ENCODE measurements around the gene HTRA3. TPM values are rescaled to one million over a fixed set of nuclear protein-coding genes. Genes with fewer than 3 reads are reported as not detected.

HTRA3 gene
- total RNA-seq, 2 experiments from 2014 or later = not detected

DNA sequence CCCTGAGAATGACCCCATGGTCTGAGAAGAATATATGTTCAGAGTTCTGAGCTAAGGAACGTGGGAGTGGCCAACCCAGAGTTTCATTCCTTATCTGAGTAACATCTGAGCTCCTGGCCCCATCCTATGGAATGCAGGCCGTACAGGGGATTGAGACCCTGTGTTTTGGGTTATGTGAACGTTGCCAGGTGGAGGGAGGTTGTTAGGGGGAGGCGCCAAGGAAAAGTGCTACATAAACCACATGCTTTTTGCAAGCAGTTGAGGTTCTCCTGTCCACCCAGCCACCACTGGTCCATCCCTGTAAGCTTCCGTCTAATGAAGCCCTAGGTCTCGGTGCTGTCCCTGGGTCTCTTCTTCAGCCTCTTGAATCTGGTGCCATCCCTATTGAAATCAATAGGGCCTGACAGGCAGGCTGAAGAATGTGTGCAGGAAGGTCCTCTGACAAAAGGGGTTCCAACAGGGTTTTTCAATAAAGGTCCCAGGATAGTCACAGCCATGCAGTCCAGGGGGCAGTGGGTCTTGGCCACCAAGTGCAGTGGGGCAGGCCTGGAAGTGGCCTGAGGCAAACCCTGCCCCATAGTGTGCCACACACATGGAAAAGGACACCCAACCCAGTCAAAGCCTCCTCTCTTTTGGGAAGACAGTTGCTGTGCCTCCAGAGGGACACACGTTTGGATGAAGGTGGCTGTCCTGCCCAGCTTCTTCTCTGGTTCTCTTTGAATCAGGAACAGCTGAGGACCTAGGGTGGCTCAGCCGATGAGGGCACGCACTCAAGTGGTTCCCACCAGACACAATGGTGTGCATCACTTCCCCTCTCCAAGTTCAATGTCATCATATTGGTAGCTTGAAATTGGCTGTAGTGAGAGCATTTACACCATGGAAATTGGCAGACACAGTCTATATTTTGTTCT lies 53.5 kb downstream of the HTRA3 start:
- H3K9me3 Mint-ChIP-seq = no peaks in the 10 kb centered on the region
- H3K4me1 Mint-ChIP-seq (ENCODE audit: low read depth) = no peaks in the 10 kb centered on the region
- H3K4me1 ChIP-seq (ENCODE audit: insufficient read depth, low read length) = no peaks in the 10 kb centered on the region
- no peak overlapping the region for H3K4me3 Mint-ChIP-seq
- H3K27ac Mint-ChIP-seq = no peak overlapping the region
- no peak overlapping the region for H3K27ac ChIP-seq (ENCODE audit: low read depth in 1 of 2, low read length in 2 of 2)
- ChIA-PET POLR2A (no interaction called here), CTCF (no interaction called here)
- no peaks in the 10 kb centered on the region for H3K27me3 Mint-ChIP-seq
- intact Hi-C loops (cut with DNase I, micrococcal nuclease) = no loop called here
- no peaks in the 10 kb centered on the region for H3K27me3 ChIP-seq (ENCODE audit: control insufficient read depth in 1 of 2, insufficient read depth in 2 of 2, low read length in 2 of 2)
- no peaks in the 10 kb centered on the region for H3K36me3 Mint-ChIP-seq (ENCODE audit: low read depth)
- TF ChIP-seq CTCF (IDR thresholded peaks at IDR 0.05) = no peak
- DNase-seq = peak in 1 of 14 experiments; percentile 4
- H3K36me3 ChIP-seq (ENCODE audit: insufficient read depth, low read length) = no peaks in the 10 kb centered on the region
- no peak for ATAC-seq (ENCODE audit: poor library complexity)
- no peak overlapping the region for H3K4me3 ChIP-seq (ENCODE audit: low read length)
- no peaks in the 10 kb centered on the region for H3K9me3 ChIP-seq (ENCODE audit: control insufficient read depth in 1 of 2, insufficient read depth in 1 of 2, low read length in 2 of 2)

DNA sequence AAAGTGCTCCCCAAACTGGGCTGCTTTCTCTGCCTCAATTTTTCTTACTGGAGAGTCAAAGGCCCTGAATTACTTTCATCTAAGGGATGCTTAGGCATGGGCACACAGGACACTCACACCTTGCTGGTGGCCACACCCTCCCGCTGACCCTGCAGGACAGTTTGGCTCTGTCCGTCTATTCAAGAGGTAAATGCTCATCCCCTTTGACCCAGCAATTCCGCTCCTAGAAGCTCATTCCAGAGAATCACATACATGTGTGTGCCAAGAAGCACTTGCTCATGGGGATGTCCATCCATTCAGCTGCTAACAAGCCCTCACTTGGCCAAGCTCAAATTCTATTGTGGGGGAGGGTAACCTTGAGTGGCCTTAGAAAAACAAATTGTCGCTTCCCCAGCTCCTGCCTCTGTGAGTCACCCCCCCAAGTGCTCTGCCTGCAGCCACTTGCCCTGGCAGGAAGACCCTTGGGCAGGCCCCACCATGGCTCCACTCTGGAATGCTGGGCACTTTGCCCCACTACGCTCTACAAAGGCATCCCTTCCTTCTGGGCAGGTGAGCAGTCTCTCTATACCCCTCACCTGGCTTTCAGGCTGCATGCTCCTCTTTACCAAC lies 54.5 kb downstream of the HTRA3 start:
- peak in 1 of 14 experiments; percentile 12 for DNase-seq
- POLR2A ChIA-PET = no interaction called here
- H3K36me3 Mint-ChIP-seq (ENCODE audit: low read depth) = no peaks in the 10 kb centered on the region

DNA sequence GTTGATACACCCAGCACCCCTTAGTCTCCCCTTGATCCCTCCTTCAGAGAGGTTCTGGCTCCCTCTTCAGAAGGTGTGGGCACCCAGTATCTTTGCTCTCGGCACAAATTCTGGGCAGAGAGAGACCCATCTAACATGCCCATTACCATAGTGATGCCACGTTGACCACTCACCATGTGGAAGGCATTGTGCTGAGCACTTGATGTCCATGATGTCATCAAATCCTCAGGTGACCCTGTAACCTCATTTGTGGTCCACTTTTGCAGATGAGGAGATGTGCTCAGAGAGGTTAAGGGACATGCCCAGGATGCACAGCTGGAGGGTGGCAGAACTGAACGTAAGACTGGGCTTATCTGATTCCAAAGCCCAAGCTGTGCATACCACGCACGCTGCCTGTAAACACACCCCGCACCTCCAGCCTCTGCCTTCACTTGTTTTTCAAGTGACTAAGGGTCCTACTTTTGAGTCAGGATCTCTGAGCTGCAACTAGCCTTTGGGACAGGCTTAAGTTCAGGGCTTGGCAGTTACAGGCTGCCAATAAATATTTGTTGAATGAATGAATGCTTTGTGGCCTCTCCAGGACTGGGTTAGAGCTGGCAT lies 55.2 kb downstream of the HTRA3 start:
- H3K4me3 Mint-ChIP-seq = no peak overlapping the region
- H3K36me3 ChIP-seq (ENCODE audit: insufficient read depth, low read length) = no peaks in the 10 kb centered on the region
- H3K9me3 ChIP-seq (ENCODE audit: control insufficient read depth in 1 of 2, insufficient read depth in 1 of 2, low read length in 2 of 2) = no peaks in the 10 kb centered on the region
- no peaks in the 10 kb centered on the region for H3K4me1 ChIP-seq (ENCODE audit: insufficient read depth, low read length)
- ATAC-seq (ENCODE audit: poor library complexity) (no peak), DNase-seq (no peak)
- H3K9me3 Mint-ChIP-seq = no peaks in the 10 kb centered on the region
- H3K27me3 ChIP-seq (ENCODE audit: control insufficient read depth in 1 of 2, insufficient read depth in 2 of 2, low read length in 2 of 2) = no peaks in the 10 kb centered on the region
- POLR2A ChIA-PET = no interaction called here
- intact Hi-C loops (cut with DNase I, micrococcal nuclease) = no loop called here
- no peak overlapping the region for H3K4me3 ChIP-seq (ENCODE audit: low read length)
- H3K27ac Mint-ChIP-seq = no peak overlapping the region
- TF ChIP-seq CTCF (IDR thresholded peaks at IDR 0.05) = no peak
- no peaks in the 10 kb centered on the region for H3K4me1 Mint-ChIP-seq (ENCODE audit: low read depth)
- H3K27me3 Mint-ChIP-seq = no peaks in the 10 kb centered on the region
- H3K27ac ChIP-seq (ENCODE audit: low read depth in 1 of 2, low read length in 2 of 2) = no peak overlapping the region
- CTCF ChIA-PET = no interaction called here
- H3K36me3 Mint-ChIP-seq (ENCODE audit: low read depth) = no peaks in the 10 kb centered on the region

More for the DNA sequence above, 54.5 kb downstream of the HTRA3 start:
- no peaks in the 10 kb centered on the region for H3K27me3 Mint-ChIP-seq
- Histone ChIP-seq H3K9me3 (ENCODE audit: control insufficient read depth in 1 of 2, insufficient read depth in 1 of 2, low read length in 2 of 2) (no peaks in the 10 kb centered on the region), H3K27ac (ENCODE audit: low read depth in 1 of 2, low read length in 2 of 2) (no peak overlapping the region), H3K4me1 (ENCODE audit: insufficient read depth, low read length) (no peaks in the 10 kb centered on the region), H3K36me3 (ENCODE audit: insufficient read depth, low read length) (no peaks in the 10 kb centered on the region), H3K4me3 (ENCODE audit: low read length) (no peak overlapping the region), H3K27me3 (ENCODE audit: control insufficient read depth in 1 of 2, insufficient read depth in 2 of 2, low read length in 2 of 2) (no peaks in the 10 kb centered on the region)
- H3K4me3 Mint-ChIP-seq = no peak overlapping the region
- no peaks in the 10 kb centered on the region for H3K9me3 Mint-ChIP-seq
- no peak overlapping the region for H3K27ac Mint-ChIP-seq
- H3K4me1 Mint-ChIP-seq (ENCODE audit: low read depth) = no peaks in the 10 kb centered on the region
- ATAC-seq (ENCODE audit: poor library complexity) = no peak
- CTCF ChIA-PET = no interaction called here
- no peak for TF ChIP-seq CTCF (IDR thresholded peaks at IDR 0.05)
- intact Hi-C loops (cut with DNase I, micrococcal nuclease) = no loop called here
